Measurements from ENCODE around the gene DMRT1. TPM values are rescaled to one million over a fixed set of nuclear protein-coding genes. Genes with fewer than 3 reads are reported as not detected.

Gene DMRT1
- total RNA-seq, 1 experiment from 2014 or later: not detected

DNA sequence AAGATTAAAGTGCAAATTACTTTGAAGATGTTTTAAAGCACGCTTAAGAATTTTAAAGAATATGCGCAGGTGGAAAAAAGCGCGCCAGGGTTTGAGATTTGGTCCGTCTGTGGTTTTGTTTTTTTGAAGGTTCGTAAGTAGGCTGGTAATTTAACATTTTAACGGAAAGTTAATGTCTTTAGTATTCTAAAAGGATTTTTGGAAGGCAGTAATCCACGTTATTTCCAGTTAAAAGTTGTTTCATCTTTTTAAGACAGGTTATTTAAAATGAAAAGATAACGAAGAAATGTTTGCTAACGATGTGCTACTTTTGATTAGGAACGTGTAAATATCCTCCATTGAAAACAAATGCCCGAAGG is 1.9 kb downstream of the DMRT1 start:
- ATAC-seq (no peak), DNase-seq (ENCODE audit: low read depth, low spot score) (no peak)
- no TSS peak for BruUV-seq (replicated peaks)
- CTCF ChIA-PET: no interaction called here
- Histone ChIP-seq H3K4me3 (ENCODE audit: low read depth in 2 of 2, low read length in 2 of 2) (no peak overlapping the region), H3K4me1 (ENCODE audit: control insufficient read depth, insufficient read depth, low read length) (no peaks in the 10 kb centered on the region), H3K9me3 (ENCODE audit: control insufficient read depth, insufficient read depth, low read depth, low read length) (no peaks in the 10 kb centered on the region), H3K27me3 (ENCODE audit: control insufficient read depth, insufficient read depth, low read length) (no peaks in the 10 kb centered on the region), H3K27ac (ENCODE audit: low read length) (no peak overlapping the region), H3K36me3 (ENCODE audit: control insufficient read depth, insufficient read depth, low read length) (no peaks in the 10 kb centered on the region)
- POLR2A ChIA-PET: no interaction called here
- no peak for TF ChIP-seq POLR2AphosphoS5 (IDR thresholded peaks at IDR 0.05; ENCODE audit: low read depth, low read length)
- in situ Hi-C loops (cut with HindIII; ENCODE audit: low pct_unique_long_range_greater_than_20kb, low sequenced_read_pairs) (no loop called here), intact Hi-C loops (cut with micrococcal nuclease; ENCODE audit: unreplicated experiment) (no loop called here)

DNA sequence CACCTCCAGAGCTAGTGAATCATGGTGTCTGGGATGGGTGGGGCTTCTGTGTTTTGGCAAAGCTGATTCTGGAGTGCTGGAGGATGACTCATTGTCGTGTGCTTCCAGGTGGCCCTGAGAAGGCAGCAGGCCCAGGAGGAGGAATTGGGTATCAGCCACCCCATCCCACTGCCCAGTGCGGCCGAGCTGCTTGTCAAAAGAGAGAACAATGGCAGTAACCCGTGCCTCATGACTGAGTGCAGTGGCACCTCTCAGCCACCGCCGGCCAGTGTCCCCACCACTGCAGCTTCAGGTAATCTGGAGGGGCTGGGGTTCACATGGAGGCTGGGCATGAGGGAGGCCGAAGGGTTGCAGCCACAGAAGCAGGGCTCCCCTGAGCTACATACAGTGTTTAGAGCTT is 5.4 kb downstream of the DMRT1 start:
- ATAC-seq: no peak
- DNase-seq (ENCODE audit: low read depth, low spot score): no peak
- ChIA-PET POLR2A (no interaction called here), CTCF (no interaction called here)
- BruUV-seq (replicated peaks): no TSS peak
- Histone ChIP-seq H3K27me3 (ENCODE audit: control insufficient read depth, insufficient read depth, low read length) (no peaks in the 10 kb centered on the region), H3K27ac (ENCODE audit: low read length) (no peak overlapping the region), H3K36me3 (ENCODE audit: control insufficient read depth, insufficient read depth, low read length) (no peaks in the 10 kb centered on the region), H3K4me3 (ENCODE audit: low read depth in 2 of 2, low read length in 2 of 2) (no peak overlapping the region), H3K9me3 (ENCODE audit: control insufficient read depth, insufficient read depth, low read depth, low read length) (no peaks in the 10 kb centered on the region), H3K4me1 (ENCODE audit: control insufficient read depth, insufficient read depth, low read length) (no peaks in the 10 kb centered on the region)
- in situ Hi-C loops (cut with HindIII; ENCODE audit: low pct_unique_long_range_greater_than_20kb, low sequenced_read_pairs): no loop called here
- intact Hi-C loops (cut with micrococcal nuclease; ENCODE audit: unreplicated experiment): no loop called here
- TF ChIP-seq TCF7L2 (IDR thresholded peaks at IDR 0.05; ENCODE audit: low read depth, low read length) (no peak), SIN3A (IDR thresholded peaks at IDR 0.05; ENCODE audit: borderline replicate concordance, insufficient read depth, low read depth, low read length) (no peak), POLR2AphosphoS5 (IDR thresholded peaks at IDR 0.05; ENCODE audit: low read depth, low read length) (no peak), CTCF (IDR thresholded peaks at IDR 0.05) (no peak), REST (IDR thresholded peaks at IDR 0.05; ENCODE audit: insufficient read depth in 1 of 2, low read depth in 2 of 2, low read length in 1 of 2) (no peak)

GRCh38 chr9:847505-847904 is 6.0 kb downstream of the DMRT1 start:
- BruUV-seq (replicated peaks): no TSS peak
- POLR2A ChIA-PET: interaction anchor here (0.6 kb wide), 1 partner anchor 78 kb away, joined by 3 read pairs; no protein-coding TSS in a partner anchor
- TF ChIP-seq TCF7L2 (IDR thresholded peaks at IDR 0.05; ENCODE audit: low read depth, low read length) (no peak), POLR2AphosphoS5 (IDR thresholded peaks at IDR 0.05; ENCODE audit: low read depth, low read length) (no peak), CTCF (IDR thresholded peaks at IDR 0.05) (no peak), REST (IDR thresholded peaks at IDR 0.05; ENCODE audit: insufficient read depth in 1 of 2, low read depth in 2 of 2, low read length in 1 of 2) (no peak), SIN3A (IDR thresholded peaks at IDR 0.05; ENCODE audit: borderline replicate concordance, insufficient read depth, low read depth, low read length) (no peak)
- ATAC-seq: no peak
- H3K9me3 ChIP-seq (ENCODE audit: control insufficient read depth, insufficient read depth, low read depth, low read length): no peaks in the 10 kb centered on the region
- no peak overlapping the region for H3K27ac ChIP-seq (ENCODE audit: low read length)
- H3K36me3 ChIP-seq (ENCODE audit: control insufficient read depth, insufficient read depth, low read length): no peaks in the 10 kb centered on the region
- in situ Hi-C loops (cut with HindIII; ENCODE audit: low pct_unique_long_range_greater_than_20kb, low sequenced_read_pairs) (no loop called here), intact Hi-C loops (cut with micrococcal nuclease; ENCODE audit: unreplicated experiment) (no loop called here)
- no peak overlapping the region for H3K4me3 ChIP-seq (ENCODE audit: low read depth in 2 of 2, low read length in 2 of 2)
- CTCF ChIA-PET: no interaction called here
- DNase-seq (ENCODE audit: low read depth, low spot score): no peak
- no peaks in the 10 kb centered on the region for H3K27me3 ChIP-seq (ENCODE audit: control insufficient read depth, insufficient read depth, low read length)
- no peaks in the 10 kb centered on the region for H3K4me1 ChIP-seq (ENCODE audit: control insufficient read depth, insufficient read depth, low read length)

All from Panc1 (cell line).